Activated B cell treated with CpG ODN at 0.5 μM for 24 hours (primary cell): ENCODE data around the gene TMSB15C. TPM values are rescaled to one million over a fixed set of nuclear protein-coding genes. Genes with fewer than 3 reads are reported as not detected.

Experiments used
- ATAC-seq: fragments of 200-7000 bp; cut with Tn5 transposase; one replicate; pipeline ENCODE4 v1.10.0; 2021; ENCODE audit warnings: low read depth, mild to moderate bottlenecking, moderate library complexity
- CTCF ChIA-PET: fragments of 350-600 bp; sonication (Branson Sonifier 250); formaldehyde crosslinking; loops from one replicate; lab custom pipeline; 2021; ENCODE audit warnings: antibody characterized with exemption; lab: Charles Lee
- POLR2A ChIA-PET: fragments of 350-600 bp; sonication (Branson Sonifier 250); formaldehyde crosslinking; loops from one replicate; lab custom pipeline; 2021; ENCODE audit warnings: antibody characterized with exemption; lab: Charles Lee
- DNase-seq: peaks from one replicate; pipeline ENCODE4 v3.0.0; 2022
- H3K27ac Mint-ChIP-seq: one replicate; pipeline ENCODE4 v1.8.0; 2020; ENCODE audit warnings: mixed read lengths
- H3K27me3 Mint-ChIP-seq: one replicate; pipeline ENCODE4 v1.8.0; 2021; ENCODE audit warnings: mixed read lengths
- H3K36me3 Mint-ChIP-seq: one replicate; pipeline ENCODE4 v1.8.0; 2021; ENCODE audit warnings: low read depth, mixed read lengths
- H3K4me1 Mint-ChIP-seq: one replicate; pipeline ENCODE4 v1.8.0; 2021; ENCODE audit warnings: mixed read lengths
- H3K4me3 Mint-ChIP-seq: one replicate; pipeline ENCODE4 v1.8.0; 2020; ENCODE audit warnings: mild to moderate bottlenecking, mixed read lengths
- H3K9me3 Mint-ChIP-seq: one replicate; pipeline ENCODE4 v1.8.0; 2020; ENCODE audit warnings: mixed read lengths
- CTCF ChIP-seq: fragments of 200-600 bp; IDR thresholded peaks from one replicate; pipeline ENCODE4 v1.8.0; 2022; ENCODE audit warnings: antibody characterized with exemption, mild to moderate bottlenecking
- intact Hi-C: fragments of 100-400 bp; cut with micrococcal nuclease; formaldehyde crosslinking; loops from one replicate; pipeline ENCODE4 v1.15.1; 2024
- total RNA-seq: library from RNA; stranded (reverse); gene quantifications from 2 replicates; pipeline ENCODE4 v1.2.3, GENCODE V29; 2022

Gene TMSB15C
- total RNA-seq, 1 donor from 2014 or later = 2.0 TPM

DNA sequence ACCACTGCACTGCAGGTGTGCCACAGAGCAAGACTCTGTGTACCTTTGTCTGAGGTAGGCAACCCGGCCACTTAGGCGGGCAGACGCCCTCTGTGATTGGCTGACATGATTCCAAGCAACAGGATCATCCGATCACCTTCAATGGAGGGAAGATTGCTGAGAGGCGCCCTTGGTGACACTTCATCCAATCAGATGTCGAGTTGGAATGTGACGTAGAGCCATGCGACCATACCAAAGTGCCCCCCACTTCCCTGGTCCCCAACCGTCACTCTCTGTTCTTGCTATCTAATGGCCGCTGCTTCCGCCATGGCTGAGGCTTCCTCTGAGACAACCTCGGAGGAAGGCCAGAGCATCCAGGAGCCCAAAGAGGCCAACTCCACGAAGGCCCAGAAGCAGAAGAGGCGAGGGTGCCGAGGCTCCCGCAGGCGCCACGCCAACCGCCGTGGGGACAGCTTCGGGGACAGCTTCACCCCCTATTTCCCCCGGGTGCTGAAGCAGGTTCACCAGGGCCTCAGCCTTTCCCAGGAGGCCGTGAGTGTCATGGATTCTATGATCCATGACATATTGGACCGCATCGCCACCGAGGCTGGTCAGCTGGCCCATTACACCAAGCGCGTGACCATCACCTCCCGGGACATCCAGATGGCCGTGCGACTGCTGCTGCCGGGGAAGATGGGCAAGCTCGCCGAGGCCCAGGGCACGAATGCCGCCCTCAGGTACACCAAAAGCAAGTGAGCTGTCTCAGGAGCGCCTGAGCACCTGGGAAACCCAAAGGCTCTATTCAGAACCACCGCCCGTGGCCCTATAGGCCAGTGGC is 36.1 kb downstream of the TMSB15C start, which contains the start of gene H2BW2:
TSS of gene H2BW2 (plus strand) at position 268 of the 817 bp plus-strand sequence. CDS start at position 307, 39 bp downstream.
- Mint-ChIP-seq H3K4me3 (no peak within 1 kb of the TSS), H3K9me3 (no peaks in the 10 kb centered on the region), H3K27me3 (peaks cover 4% of the 10 kb centered on the region), H3K4me1 (no peaks in the 10 kb centered on the region), H3K36me3 (no peaks in the 10 kb centered on the region), H3K27ac (no peak within 1 kb of the TSS)
- POLR2A ChIA-PET = no interaction called here
- intact Hi-C loops = no loop called here
- CTCF ChIA-PET = no interaction called here
- ATAC-seq (no peak), DNase-seq (no peak)
- no peak for TF ChIP-seq CTCF

Other genes with a start within 250 kb of the TMSB15C start
- gene RAB9B, start 244.0 kb downstream of the TMSB15C start, total RNA-seq = 0.39 and 0.51 TPM in 2 replicates
- gene TMSB15B, start 113.6 kb downstream of the TMSB15C start, total RNA-seq = 9.6 and 9.8 TPM in 2 replicates
- not detected in 2 replicates for gene H2BW1, start 62.5 kb downstream of the TMSB15C start, total RNA-seq
- gene H2BW2, start 36.3 kb downstream of the TMSB15C start, total RNA-seq = 0.11 TPM in 1 of 2 replicates, not detected in the other
- 2.2 and 3.4 TPM in 2 replicates for gene ZCCHC18, start 36.3 kb upstream of the TMSB15C start, total RNA-seq
- 9.6 and 11.6 TPM in 2 replicates for gene SLC25A53, start 80.8 kb upstream of the TMSB15C start, total RNA-seq
- 11.7 and 14.3 TPM in 2 replicates for gene FAM199X, start 90.2 kb upstream of the TMSB15C start, total RNA-seq
- gene ESX1, start 178.7 kb upstream of the TMSB15C start, total RNA-seq = not detected in 2 replicates